WERI-Rb-1 (cell line): ENCODE measurements around the gene PSMB11.

Experiments
- DNase-seq: peaks from one replicate; pipeline ENCODE4 v3.0.0-alpha.2; 2020
- H3K27ac ChIP-seq: fragments of 250-450 bp; sonication (Bioruptor Pico); 2 replicates; pipeline ENCODE4 v1.5.1; 2020; ENCODE audit warnings: mild to moderate bottlenecking, moderate library complexity
- H3K27me3 ChIP-seq: fragments of 250-450 bp; sonication (Bioruptor Pico); 2 replicates; pipeline ENCODE4 v1.5.1; 2021; ENCODE audit warnings: mild to moderate bottlenecking, low read depth, moderate library complexity; ENCODE audit not compliant: insufficient read depth, severe bottlenecking
- H3K36me3 ChIP-seq: fragments of 250-450 bp; sonication (Bioruptor Pico); 2 replicates; pipeline ENCODE4 v1.5.1; 2020; ENCODE audit warnings: mild to moderate bottlenecking, moderate library complexity
- H3K4me3 ChIP-seq: 2 replicates; pipeline ENCODE4 v1.5.1; 2011; ENCODE audit warnings: low read depth, mild to moderate bottlenecking, control low read depth, low read length
- H3K9me3 ChIP-seq: fragments of 250-450 bp; sonication (Bioruptor Pico); 2 replicates; pipeline ENCODE4 v1.5.1; 2021; ENCODE audit warnings: mild to moderate bottlenecking, moderate library complexity; ENCODE audit not compliant: severe bottlenecking
- TF ChIP-seq, protein P1 (sequence below): IDR thresholded peaks from 2 replicates; pipeline ENCODE4 v1.5.1; 2011; ENCODE audit warnings: low read depth, mild to moderate bottlenecking, control low read depth, inconsistent platforms, low read length

PSMB11 gene

DNA sequence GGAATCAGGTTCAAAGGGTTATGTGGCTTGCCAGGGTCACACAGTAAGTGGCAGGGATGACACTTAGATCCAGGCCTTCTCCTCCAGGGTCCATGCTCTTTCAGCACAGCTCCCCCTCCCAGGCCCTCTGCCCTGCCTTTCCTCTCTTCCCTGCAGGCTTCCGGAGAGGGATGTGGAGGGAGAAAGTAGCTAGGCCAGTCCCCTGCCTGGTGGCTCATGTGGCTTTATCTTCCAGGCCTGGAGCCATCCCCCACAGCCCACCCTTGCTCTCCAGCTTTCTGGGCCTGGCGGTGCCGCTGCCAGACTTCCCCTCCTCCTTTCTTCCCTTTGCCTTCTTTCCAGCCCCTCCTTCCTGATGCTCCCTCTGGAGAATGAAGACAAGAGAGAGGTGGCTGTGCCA lies 1.7 kb downstream of the PSMB11 start:
- peaks cover 6% of the 10 kb centered on the region for H3K36me3 ChIP-seq
- H3K4me3 ChIP-seq: no peak overlapping the region
- TF ChIP-seq, protein P1, sequence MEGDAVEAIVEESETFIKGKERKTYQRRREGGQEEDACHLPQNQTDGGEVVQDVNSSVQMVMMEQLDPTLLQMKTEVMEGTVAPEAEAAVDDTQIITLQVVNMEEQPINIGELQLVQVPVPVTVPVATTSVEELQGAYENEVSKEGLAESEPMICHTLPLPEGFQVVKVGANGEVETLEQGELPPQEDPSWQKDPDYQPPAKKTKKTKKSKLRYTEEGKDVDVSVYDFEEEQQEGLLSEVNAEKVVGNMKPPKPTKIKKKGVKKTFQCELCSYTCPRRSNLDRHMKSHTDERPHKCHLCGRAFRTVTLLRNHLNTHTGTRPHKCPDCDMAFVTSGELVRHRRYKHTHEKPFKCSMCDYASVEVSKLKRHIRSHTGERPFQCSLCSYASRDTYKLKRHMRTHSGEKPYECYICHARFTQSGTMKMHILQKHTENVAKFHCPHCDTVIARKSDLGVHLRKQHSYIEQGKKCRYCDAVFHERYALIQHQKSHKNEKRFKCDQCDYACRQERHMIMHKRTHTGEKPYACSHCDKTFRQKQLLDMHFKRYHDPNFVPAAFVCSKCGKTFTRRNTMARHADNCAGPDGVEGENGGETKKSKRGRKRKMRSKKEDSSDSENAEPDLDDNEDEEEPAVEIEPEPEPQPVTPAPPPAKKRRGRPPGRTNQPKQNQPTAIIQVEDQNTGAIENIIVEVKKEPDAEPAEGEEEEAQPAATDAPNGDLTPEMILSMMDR: no peak
- H3K27ac ChIP-seq: no peak overlapping the region
- DNase-seq: no peak
- H3K9me3 ChIP-seq: no peaks in the 10 kb centered on the region
- H3K27me3 ChIP-seq: no peaks in the 10 kb centered on the region

DNA sequence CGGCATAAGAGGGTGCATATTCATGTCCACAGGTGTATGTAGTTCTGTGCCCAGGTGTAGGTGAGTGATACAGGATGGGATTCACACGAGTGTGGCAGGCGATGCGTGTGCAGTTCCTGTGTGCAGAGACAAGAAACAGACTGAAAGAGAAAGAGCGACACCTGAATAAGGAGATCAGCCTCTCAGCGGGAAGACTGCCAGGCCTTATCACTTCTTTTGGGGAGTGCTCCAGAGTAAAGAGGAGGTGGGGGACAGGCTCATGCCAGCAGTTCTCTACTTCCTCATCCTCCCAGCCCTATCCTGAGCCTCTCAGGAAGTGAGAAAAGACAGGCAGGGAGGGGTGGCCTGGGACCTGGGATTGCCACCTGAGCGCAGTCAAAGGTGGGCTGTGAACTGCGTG lies 2.8 kb downstream of the PSMB11 start:
- no peak overlapping the region for H3K4me3 ChIP-seq
- no peaks in the 10 kb centered on the region for H3K27me3 ChIP-seq
- H3K9me3 ChIP-seq: no peaks in the 10 kb centered on the region
- TF ChIP-seq, protein P1: no peak
- peaks cover 17% of the 10 kb centered on the region for H3K36me3 ChIP-seq
- DNase-seq: no peak
- no peak overlapping the region for H3K27ac ChIP-seq

DNA sequence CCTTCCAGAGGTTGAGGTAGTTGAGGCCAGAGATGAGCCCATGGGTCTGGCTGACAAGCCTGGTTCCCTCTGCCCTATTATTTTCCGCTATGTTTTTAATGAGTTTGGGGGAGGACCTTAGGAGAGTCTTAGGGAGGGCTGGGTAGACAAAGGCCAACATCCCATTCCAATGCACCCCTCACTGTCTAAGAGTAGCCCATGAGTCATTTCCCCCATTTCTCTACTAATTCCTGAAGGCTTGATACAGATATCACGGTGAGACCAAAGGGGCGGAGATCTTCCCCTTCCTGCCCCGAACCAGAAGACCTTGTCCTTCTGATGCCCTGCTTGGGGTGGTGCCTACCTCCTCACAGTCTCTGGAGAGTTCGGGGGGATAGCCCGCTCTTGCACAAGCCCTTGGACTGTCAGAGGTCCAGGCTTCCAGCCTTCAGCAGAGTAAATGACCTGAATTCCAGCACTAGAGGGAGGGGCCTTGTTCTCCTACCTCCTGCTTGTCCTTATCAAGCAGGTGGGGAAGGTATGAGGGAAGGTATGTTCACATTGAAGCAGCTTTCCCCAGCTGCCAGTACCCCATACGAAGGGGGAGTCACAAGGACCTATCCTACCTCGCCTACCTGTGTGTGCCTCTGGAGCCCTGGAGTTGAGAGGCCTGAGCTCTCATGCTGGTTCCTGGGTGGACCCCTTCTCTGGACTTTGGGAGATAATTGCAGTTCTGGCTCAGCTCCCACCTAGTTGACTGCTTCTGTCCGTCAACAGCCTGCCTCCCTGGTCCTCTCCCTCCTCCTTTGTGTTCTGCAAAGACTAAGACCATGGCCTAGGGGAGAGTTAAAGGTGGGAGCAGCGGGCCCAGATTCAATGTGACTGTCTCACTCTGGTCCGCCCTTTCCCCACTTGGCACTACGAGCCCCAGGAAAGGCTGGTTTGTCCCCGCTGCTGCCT lies 3.7 kb downstream of the PSMB11 start:
- TF ChIP-seq, protein P1: no peak
- DNase-seq: no peak

DNA sequence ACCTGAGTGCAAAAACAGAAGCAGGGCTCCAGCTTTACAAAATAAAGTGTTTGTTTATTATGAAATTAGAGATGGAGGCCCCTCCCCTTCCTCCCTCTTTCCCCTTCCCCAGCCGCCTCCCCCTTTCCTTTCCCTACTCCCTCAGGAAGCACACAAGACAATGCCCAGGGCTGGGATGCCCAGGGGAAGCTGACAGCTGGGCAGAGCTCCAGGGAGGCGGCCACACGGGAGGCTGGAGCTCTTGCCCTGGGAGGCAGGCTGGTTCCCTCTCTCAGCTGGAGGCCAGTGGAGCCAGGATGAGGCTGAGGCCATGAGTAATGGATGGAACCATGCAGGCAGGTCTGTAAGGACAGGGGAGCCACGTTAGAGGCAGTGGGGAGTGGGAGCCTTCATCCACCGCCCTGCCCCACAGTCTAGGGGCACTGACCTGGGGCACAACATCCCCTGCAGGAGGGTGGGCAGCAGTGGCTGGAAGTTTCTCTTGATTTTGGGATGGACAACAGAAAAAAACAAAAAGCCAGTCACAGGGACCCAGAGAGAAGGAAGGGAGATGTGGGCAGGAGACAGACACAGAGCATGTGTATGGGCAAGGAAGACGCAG lies 5.1 kb downstream of the PSMB11 start:
- no peak for DNase-seq
- no peak overlapping the region for H3K27ac ChIP-seq
- TF ChIP-seq, protein P1: no peak
- H3K36me3 ChIP-seq: peaks cover 18% of the 10 kb centered on the region
- no peaks in the 10 kb centered on the region for H3K27me3 ChIP-seq
- no peaks in the 10 kb centered on the region for H3K9me3 ChIP-seq
- no peak overlapping the region for H3K4me3 ChIP-seq

More for the DNA sequence above, 3.7 kb downstream of the PSMB11 start:
- H3K9me3 ChIP-seq: no peaks in the 10 kb centered on the region
- no peak overlapping the region for H3K27ac ChIP-seq
- H3K36me3 ChIP-seq: peaks cover 18% of the 10 kb centered on the region
- H3K4me3 ChIP-seq: no peak overlapping the region
- no peaks in the 10 kb centered on the region for H3K27me3 ChIP-seq

DNA sequence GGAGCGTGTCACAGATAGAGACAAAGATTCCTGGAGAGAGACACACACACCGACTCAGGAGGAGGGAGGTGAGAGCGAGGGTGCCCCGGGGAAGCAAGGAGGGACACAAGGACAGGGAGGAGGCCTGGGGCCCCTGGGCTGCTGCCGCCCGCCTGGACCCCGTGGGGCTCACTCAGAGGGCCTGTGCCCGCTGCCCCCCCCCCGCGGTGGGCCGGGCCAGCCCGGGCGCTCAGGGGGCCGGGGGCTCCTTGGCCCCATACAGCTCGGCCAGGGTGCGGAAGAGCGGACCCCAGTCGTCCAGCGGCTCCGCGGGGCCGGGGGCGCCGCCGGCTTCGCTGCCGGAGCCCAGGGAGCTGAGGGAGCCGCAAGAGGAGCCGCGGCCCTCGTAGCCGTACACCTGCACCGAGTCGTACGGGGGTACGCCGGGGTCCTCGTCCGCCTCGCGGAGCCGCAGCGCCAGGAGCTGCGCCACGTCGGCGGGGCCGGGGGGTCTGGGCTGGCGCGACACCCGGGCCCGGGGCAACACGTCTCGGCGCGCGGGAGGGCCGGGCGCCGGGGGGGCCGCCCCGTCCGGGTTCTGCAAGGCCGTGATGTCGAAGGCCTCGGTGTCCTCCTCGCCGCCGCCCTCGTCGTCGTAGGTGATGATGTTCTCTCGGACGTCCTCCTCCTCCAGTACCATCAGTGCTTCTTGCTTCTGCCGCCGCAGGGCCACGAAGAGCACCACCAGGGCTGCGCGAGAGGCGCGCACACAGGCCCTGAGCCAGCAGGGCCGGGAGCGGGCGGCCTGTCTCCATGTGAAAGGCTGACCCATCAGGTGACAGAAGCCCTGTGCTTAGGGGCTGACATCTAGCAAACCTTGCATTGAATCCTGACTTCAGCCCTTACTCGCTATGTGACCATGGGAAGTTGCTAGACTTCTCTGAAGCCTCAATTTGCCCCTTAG lies 6.0 kb downstream of the PSMB11 start:
- TF ChIP-seq, protein P1: no peak
- H3K36me3 ChIP-seq: peaks cover 20% of the 10 kb centered on the region
- H3K9me3 ChIP-seq: no peaks in the 10 kb centered on the region
- DNase-seq: no peak
- H3K27me3 ChIP-seq: no peaks in the 10 kb centered on the region
- H3K4me3 ChIP-seq: no peak overlapping the region
- no peak overlapping the region for H3K27ac ChIP-seq
